Effector CD8-positive, alpha-beta T cell (primary cell): ENCODE measurements around the gene TRPV4.

ENCODE experiments used
- DNase-seq: peaks from one replicate; lab custom pipeline; 2025; lab: John Stamatoyannopoulos, UW

The TRPV4 gene

DNA sequence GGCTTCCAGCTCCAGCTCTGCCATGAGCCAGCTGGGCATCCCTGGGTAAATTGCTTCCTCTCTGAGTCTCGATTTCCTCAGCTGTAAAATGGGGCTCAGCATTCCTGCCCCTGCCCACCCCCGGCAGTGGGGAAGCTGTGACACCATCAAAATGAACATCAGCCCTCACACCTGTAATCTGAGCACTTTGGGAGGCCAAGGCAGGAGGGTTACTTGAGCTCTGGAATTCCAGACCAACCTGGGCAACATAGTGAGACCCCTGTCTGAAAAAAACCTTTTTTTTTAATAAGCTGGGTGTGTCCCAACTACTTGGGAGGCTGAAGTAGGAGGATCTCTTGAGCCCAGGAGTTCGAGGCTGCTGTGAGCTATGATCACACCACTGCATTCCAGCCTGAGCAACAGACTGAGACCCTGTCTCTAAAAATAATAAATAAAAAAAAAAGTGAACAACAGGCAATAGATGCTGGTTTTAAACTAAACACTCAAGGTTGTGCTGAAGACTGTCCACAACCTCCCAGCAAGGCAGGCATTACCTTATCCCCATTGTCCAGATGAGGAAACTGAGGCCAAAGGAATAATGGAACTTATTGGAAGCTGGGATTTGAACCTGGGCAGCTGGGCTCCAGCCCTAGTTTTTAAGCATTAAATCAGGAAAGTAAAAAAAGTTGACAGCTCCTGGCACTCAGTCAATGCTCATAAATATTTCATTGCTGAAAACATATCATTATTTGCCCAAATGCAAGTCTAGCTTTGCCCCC is 4.3 kb downstream of the TRPV4 start:
- no peak for DNase-seq

- no peak for DNase-seq
Observed at GRCh38 chr12:109827566-109828550, 5.3 kb downstream of the TRPV4 start.

- DNase-seq, result no peak
Observed at GRCh38 chr12:109827080-109827479, 6.1 kb downstream of the TRPV4 start.

DNA sequence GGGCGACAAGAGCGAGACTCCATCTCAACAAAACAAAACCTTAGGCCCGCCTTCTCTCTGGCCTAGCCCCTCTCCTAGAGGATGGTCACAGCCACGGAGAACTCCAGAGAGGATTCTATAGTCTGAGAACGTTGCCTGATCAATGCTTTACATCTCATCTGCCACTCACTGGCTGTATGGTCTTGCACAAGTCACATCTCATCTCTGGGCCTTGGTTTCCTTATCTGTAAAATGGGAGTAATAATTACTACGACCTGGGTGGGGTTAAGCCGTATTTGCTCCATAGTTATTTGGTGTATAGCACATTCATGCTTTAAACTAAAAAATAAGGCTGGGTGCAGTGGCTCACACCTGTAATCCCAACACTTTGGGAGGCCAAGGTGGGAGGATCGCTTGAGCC is 8.5 kb downstream of the TRPV4 start:
- DNase-seq, result no peak

DNA sequence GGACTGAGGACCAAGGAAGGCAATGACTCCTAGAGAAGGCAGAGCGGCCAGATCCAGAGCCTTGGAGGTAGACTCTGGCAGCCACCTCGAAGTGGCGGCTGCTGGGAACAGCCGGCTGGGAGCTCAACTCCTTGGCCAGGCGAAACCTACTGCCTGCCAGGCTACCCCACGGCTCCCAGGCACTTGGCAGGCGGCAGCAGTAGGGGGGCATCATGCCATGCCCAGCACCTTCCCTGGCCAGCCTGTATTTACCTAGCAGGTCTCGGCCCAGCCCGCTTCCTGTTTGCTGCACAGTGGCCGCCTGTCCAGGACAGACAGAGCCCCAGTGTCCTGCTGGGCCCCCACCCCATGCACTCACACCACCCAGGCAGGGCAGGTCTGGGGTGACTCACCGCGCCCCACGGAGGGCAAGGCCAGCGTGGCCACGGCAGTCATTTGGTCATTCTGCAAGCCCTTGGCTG is 10.2 kb downstream of the TRPV4 start:
- DNase-seq, result no peak

DNA sequence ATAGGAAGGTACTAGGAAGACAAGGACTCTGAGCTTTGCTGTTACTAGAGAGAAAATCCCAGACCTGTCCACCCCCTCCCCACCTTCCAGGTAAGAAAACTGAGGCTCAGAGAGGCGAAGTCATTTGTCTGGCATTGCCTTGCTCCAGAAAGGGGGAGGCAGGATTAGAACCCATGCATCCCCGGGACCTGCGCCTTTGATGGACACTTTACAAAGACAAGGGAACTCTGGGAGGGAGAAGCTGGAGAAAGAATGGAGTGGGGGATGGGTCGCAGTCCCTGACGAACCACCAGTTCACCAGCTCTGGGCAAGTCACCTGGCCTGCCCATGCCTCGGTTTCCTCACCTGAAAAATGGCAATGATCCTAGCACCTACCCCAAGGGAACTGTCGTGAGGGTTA is 10.8 kb downstream of the TRPV4 start:
- DNase-seq, result no peak

GRCh38 chr12:109821968-109822367 is 11.2 kb downstream of the TRPV4 start:
- DNase-seq, result no peak

GRCh38 chr12:109820816-109821381 is 12.3 kb downstream of the TRPV4 start:
- no peak for DNase-seq

- DNase-seq, result no peak
Observed at GRCh38 chr12:109818905-109819500, 14.2 kb downstream of the TRPV4 start.

GRCh38 chr12:109818253-109818652 is 14.9 kb downstream of the TRPV4 start:
- DNase-seq, result no peak

- DNase-seq, result no peak
Observed at GRCh38 chr12:109817627-109818231, 15.5 kb downstream of the TRPV4 start.

DNA sequence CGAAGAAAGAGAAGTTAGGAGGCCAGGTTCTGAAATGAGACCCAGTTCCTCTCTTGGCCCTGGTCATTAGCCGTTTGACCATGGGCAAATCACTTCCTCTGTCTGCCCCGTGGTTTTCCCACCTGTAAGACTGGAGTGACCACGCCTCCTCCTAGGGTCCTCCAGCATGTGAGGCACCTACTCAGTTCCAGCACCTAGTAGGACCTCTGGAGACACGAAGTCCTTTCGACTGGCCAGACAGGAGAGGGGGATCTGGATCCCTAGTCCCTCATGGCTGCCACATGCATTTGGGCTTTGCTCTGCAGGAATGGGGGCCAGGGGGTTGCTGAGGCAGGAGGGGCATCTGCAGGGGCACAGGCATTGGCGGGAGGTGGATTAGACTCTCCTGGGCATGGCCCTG is 16.3 kb downstream of the TRPV4 start:
- no peak for DNase-seq

GRCh38 chr12:109815757-109816617 is 17.2 kb downstream of the TRPV4 start:
- DNase-seq, result no peak

DNA sequence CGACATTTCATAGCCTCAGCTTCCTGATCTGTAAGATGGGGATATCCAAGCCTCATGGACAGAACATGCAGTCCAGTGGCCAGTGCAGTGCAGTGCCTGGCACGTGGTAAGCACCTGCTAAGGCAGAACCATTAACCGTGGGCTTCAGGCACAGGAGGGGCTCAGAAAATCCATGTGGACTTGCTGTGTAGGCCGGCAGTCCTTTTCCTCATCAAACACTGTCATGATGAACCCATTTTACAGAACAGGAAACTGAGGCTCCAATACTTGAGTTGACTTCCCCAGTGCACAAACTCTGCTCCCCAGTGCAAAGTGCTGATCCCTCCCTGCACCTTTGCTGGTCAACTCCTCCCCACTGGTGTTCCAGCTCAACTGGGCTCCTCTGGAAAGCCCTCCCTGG is 18.0 kb downstream of the TRPV4 start:
- DNase-seq, result no peak

DNA sequence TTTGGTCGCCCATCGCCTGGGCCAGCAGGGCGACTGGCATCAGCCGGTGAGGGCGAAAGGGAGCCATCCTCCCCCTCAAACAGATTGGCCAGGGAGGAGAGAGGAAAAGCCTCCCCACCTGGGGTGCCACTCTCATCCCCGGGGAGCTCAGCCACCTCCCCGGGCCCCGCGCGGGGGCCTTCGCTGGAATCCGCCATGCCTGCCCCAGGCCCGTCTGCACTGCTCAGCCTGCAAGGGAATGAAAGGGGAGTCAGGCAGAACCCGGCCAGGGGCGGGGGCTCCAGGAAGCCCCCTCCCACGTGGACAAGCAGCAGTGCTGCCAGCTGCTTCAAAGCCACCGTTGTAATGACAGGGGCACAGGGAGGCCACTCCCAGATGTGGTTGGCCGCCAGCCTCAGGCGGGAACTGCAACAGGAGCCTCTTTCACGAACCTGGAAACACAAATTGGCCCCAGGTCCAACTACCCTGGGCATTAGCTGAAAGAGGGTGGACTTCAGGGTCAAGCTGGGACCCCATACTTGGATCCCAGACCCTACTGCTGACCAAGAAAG is 18.5 kb downstream of the TRPV4 start:
- DNase-seq, result no peak

DNA sequence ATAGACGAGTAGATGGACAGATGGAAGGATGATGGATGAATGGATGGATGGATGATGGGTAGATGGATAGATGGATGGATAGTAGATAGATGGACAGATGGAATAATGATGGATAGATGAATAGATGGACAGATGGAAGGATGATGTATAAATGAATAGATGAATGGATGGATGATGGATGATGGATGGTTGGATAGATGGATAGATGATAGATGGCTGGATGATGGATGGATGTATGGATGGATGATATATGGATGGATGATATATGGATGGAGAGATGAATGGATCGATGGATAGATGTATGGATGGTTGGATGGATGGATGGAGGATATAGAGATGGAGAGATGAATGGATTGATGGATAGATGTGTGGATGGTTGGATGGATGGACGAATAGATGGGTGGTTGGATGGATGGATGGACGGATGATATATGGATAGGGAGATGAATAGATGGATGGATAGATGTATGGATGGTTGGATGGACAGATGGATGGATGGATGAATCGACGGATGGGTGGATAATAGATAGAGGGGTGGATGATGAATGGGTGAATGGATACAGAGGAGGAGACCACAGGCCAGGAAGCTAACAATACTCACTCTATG is 19.3 kb downstream of the TRPV4 start:
- no peak for DNase-seq

GRCh38 chr12:109811624-109811995 is 21.6 kb downstream of the TRPV4 start:
- DNase-seq, result no peak

DNA sequence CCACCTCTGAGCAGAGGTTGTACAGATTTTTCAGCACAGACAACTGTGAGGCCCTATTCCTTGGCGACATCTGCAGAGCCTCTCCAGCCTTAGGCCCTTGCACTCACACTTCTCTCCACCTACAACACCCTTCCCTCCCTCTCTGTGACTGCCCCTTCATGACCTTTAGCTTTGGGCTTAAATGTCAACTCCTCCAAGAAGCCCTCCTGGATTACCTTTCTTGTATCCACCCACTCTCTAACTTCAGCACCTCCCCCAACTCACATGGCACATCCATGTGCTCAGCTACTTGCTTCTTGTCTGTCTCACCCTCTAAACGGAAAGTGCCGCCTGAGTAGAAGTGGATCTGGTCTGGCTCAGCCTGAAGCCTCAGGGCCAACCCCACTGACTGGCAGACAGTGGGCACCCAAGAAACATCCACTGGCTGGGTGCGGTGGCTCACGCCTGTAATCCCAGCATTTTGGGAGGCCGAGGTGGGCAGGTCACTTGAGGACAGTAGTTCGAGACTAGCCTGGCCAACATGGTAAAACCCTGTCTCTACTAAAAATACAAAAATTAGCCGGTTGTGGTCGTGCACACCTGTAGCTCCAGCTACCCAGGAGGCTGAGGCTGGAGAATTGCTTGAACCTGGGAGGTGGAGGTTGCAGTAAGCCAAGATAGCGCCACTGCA is 22.1 kb downstream of the TRPV4 start:
- DNase-seq, result no peak

DNA sequence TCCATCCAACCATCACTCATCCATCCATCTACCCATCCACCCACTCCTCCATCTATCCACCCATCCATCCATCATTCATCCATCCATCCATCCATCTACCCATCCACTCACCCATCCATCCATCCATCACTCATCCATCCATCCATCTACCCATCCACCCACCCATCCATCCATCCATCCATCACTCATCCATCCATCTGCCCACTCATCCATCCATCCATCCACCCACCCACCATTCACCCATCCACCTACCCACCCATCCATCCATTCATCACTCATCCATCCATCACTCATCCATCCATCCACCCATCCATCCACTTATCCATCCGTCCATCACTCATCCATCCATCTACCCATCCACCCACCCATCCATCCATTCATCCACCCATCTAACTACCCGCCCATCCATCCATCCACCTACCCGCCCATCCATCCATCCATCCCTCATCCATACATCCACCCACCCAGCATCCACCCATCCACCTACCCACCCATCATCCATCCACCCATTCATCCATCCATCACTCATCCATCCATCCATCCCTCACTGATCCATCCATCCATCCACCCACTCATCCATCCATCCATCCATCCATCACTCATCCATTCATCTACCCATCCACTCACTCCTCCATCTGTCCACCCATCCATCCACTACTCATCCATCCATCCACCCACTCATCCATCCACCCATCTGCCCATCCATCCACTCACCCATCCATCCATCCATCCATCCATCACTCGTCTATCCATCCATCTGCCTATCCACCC is 24.1 kb downstream of the TRPV4 start:
- no peak for DNase-seq
